Osteoblast (primary cell): ENCODE results near the gene HTRA1. TPM values are rescaled to one million over a fixed set of nuclear protein-coding genes. Genes with fewer than 3 reads are reported as not detected.
A peak's percentile ranks its signal among the peaks of the same experiment; 100 is the strongest.

Source experiments
- DNase-seq: peaks from one replicate; pipeline ENCODE4 v3.0.0; 2011; ENCODE audit warnings: low spot score, mixed read lengths; ENCODE audit not compliant: insufficient read length; ENCODE audit errors: missing footprints
- H2AFZ ChIP-seq: 2 replicates; pipeline ENCODE4 v1.6.0; 2011; ENCODE audit warnings: mild to moderate bottlenecking, low read length
- H3K27ac ChIP-seq: 2 replicates; pipeline ENCODE4 v1.5.1; 2011; ENCODE audit warnings: mild to moderate bottlenecking, low read depth, low read length, moderate library complexity
- H3K27me3 ChIP-seq: 2 replicates; pipeline ENCODE4 v1.6.0; 2012; ENCODE audit warnings: mild to moderate bottlenecking, control low read depth, inconsistent platforms, low read length, moderate library complexity; ENCODE audit not compliant: insufficient read depth
- H3K36me3 ChIP-seq: 2 replicates; pipeline ENCODE4 v1.5.1; 2011; ENCODE audit warnings: mild to moderate bottlenecking, low read length, control low read depth, moderate library complexity; ENCODE audit not compliant: insufficient read depth
- H3K4me1 ChIP-seq: 2 replicates; pipeline ENCODE4 v1.5.1; 2011; ENCODE audit warnings: mild to moderate bottlenecking, low read length, control low read depth, moderate library complexity; ENCODE audit not compliant: insufficient read depth
- H3K4me2 ChIP-seq: 2 replicates; pipeline ENCODE4 v1.6.0; 2011; ENCODE audit warnings: mild to moderate bottlenecking, low read length; ENCODE audit not compliant: insufficient read depth
- H3K4me3 ChIP-seq: fragments of 200-600 bp; sonication (generic); 3 replicates; pipeline ENCODE4 v1.5.1; 2012; ENCODE audit warnings: mild to moderate bottlenecking, low read length, inconsistent platforms; ENCODE audit not compliant: insufficient read depth
- H3K79me2 ChIP-seq: 2 replicates; pipeline ENCODE4 v1.6.0; 2012; ENCODE audit warnings: mild to moderate bottlenecking, low read length, control low read depth, inconsistent platforms; ENCODE audit not compliant: insufficient read depth
- H3K9me3 ChIP-seq: 2 replicates; pipeline ENCODE4 v1.5.1; 2011; ENCODE audit warnings: low read depth, low read length, control low read depth
- H4K20me1 ChIP-seq: 2 replicates; pipeline ENCODE4 v1.6.0; 2012; ENCODE audit warnings: mild to moderate bottlenecking, low read length, control low read depth; ENCODE audit not compliant: insufficient read depth
- CTCF ChIP-seq: IDR thresholded peaks from 2 replicates; pipeline ENCODE4 v1.5.1; 2011; ENCODE audit warnings: mild to moderate bottlenecking, low read depth, low read length, moderate library complexity; ENCODE audit errors: extremely low read depth
- total RNA-seq: library from RNA; depleted of rRNA; stranded (reverse); fragments of >200 nt; gene quantifications from 2 replicates; pipeline ENCODE4 v1.2.3, GENCODE V29; 2012

Gene HTRA1
- 392 and 413 TPM in 2 replicates for total RNA-seq

DNA sequence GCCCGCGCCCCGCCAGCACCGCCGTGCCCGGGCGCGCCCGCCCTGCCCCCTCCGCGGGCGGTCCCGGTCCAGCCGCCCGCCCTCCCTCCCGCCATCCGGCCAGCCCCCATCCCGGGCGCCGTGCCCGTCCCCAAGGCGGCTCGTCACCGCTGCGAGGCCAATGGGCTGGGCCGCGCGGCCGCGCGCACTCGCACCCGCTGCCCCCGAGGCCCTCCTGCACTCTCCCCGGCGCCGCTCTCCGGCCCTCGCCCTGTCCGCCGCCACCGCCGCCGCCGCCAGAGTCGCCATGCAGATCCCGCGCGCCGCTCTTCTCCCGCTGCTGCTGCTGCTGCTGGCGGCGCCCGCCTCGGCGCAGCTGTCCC is at the start of gene HTRA1:
HTRA1 (plus strand) TSS at position 187 of the 362 bp plus-strand sequence; CDS start at position 287, 100 bp downstream.
- Histone ChIP-seq H2AFZ (peak within 1 kb of the TSS; percentile 88), H3K36me3 (no peaks in the 10 kb centered on the region), H3K9me3 (no peaks in the 10 kb centered on the region), H3K4me2 (peak within 1 kb of the TSS; percentile 83), H3K4me3 (peak within 1 kb of the TSS; percentile 85), H3K27me3 (peaks cover 8% of the 10 kb centered on the region), H3K27ac (peak within 1 kb of the TSS; percentile 60), H3K79me2 (peaks cover 34% of the 10 kb centered on the region), H3K4me1 (peaks cover 14% of the 10 kb centered on the region), H4K20me1 (peaks cover 31% of the 10 kb centered on the region)
- DNase-seq, result peak; percentile 98
- no peak for TF ChIP-seq CTCF

GRCh38 chr10:122413327-122413726 is 48.0 kb upstream of the HTRA1 start:
- no peaks in the 10 kb centered on the region for H3K36me3 ChIP-seq
- H3K4me3 ChIP-seq, result no peak overlapping the region
- no peaks in the 10 kb centered on the region for H3K27me3 ChIP-seq
- no peak overlapping the region for H3K27ac ChIP-seq
- no peak overlapping the region for H2AFZ ChIP-seq
- H4K20me1 ChIP-seq, result no peaks in the 10 kb centered on the region
- peaks cover 6% of the 10 kb centered on the region for H3K4me1 ChIP-seq
- no peak for TF ChIP-seq CTCF
- no peak overlapping the region for H3K4me2 ChIP-seq
- DNase-seq, result no peak
- no peaks in the 10 kb centered on the region for H3K9me3 ChIP-seq
- no peaks in the 10 kb centered on the region for H3K79me2 ChIP-seq

GRCh38 chr10:122417667-122418066 is 43.7 kb upstream of the HTRA1 start:
- DNase-seq, result no peak
- TF ChIP-seq CTCF, result no peak
- Histone ChIP-seq H3K4me2 (no peak overlapping the region), H3K4me1 (peaks cover 34% of the 10 kb centered on the region), H4K20me1 (no peaks in the 10 kb centered on the region), H3K4me3 (no peak overlapping the region), H3K9me3 (no peaks in the 10 kb centered on the region), H3K36me3 (no peaks in the 10 kb centered on the region), H3K27me3 (no peaks in the 10 kb centered on the region), H3K27ac (peak overlapping the region; percentile 57), H2AFZ (no peak overlapping the region), H3K79me2 (no peaks in the 10 kb centered on the region)

DNA sequence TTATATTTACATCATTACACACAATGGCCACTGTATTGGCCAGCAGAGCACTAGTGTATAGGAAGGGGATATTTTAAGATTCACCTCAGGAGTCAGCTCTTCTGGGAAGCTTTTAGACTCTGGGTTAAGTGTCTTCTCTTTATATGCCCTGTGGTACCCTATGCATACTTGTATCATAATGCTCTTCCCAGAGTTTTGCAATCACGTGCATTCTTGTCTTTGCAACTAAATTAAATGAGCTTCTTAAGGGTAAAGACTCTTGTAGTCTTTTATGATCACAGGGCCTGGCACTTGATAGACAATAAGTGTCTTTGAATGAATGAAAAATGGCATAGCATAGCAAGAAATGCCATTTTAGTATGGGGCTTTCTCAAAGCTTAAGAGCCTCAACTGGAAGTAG is 42.3 kb upstream of the HTRA1 start:
- no peak overlapping the region for H3K27ac ChIP-seq
- no peak overlapping the region for H3K4me2 ChIP-seq
- peaks cover 34% of the 10 kb centered on the region for H3K4me1 ChIP-seq
- DNase-seq, result no peak
- H4K20me1 ChIP-seq, result no peaks in the 10 kb centered on the region
- H3K27me3 ChIP-seq, result no peaks in the 10 kb centered on the region
- no peak overlapping the region for H2AFZ ChIP-seq
- H3K4me3 ChIP-seq, result no peak overlapping the region
- H3K9me3 ChIP-seq, result no peaks in the 10 kb centered on the region
- TF ChIP-seq CTCF, result no peak
- H3K36me3 ChIP-seq, result no peaks in the 10 kb centered on the region
- H3K79me2 ChIP-seq, result no peaks in the 10 kb centered on the region
